RWPE1 (cell line): ENCODE results near the gene EFNA2.

Experiments used
- CTCF ChIA-PET: fragments of 350-600 bp; sonication (Branson Sonifier 250); formaldehyde crosslinking; extraction: SDS; loops from one replicate; lab custom pipeline; 2021; lab: Yijun Ruan, JAX
- POLR2A ChIA-PET: fragments of 400-600 bp; formaldehyde crosslinking; extraction: SDS; loops from one replicate; lab custom pipeline; 2020; ENCODE audit warnings: antibody characterized with exemption; ENCODE audit not compliant: low non-redundant PET; lab: Yijun Ruan, JAX
- DNase-seq: peaks from one replicate; pipeline ENCODE4 v3.0.0; 2012; ENCODE audit warnings: low spot score
- H3K27ac ChIP-seq: fragments of 450-650 bp; 2 replicates; pipeline ENCODE4 v1.5.1; 2017
- TF ChIP-seq, protein P1 (sequence below): fragments of 450-650 bp; conservative IDR thresholded peaks from 2 replicates; pipeline ENCODE4 v1.5.1; 2017; ENCODE audit warnings: low read depth, mild to moderate bottlenecking

The EFNA2 gene

DNA sequence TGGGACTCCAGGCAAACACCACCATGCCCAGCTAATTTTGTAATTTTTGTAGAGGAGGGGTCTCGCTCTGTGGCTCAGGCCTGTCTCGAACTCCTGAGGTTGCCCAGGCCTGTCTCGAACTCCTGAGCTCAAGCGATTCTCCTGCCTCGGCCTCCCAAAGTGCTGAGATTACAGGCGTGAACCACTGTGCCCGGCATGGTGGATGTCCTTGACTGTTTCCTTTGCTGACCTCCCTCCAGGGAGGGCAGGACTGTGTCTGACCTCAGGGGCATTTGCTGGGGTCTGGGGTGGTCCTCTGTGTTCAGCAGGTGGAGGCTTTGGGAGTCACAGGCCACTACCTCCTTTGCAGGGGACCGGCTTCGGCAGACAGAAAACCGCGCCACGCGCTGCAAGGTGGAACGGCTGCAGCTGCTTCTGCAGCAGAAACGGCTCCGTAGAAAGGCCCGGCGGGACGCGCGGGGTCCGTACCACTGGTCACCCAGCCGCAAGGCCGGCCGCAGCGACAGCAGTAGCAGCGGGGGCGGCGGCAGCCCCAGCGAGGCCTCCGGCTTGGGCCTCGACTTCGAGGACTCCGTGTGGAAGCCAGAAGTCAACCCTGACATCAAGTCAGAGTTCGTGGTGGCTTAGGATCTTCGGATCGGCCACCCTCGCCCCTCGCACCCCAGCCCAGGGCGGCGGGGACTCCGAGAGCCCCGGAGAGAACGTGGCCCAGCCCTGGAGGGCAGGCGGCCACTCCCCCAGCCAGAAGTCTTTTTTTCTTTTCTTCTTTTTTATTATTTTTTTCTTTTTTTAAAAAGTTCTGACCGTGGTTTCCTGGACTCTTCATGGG, 28.8 kb upstream of the EFNA2 start:
- CTCF ChIA-PET: interaction anchor here (0.6 kb wide), 1 partner anchor 21 kb away, joined by 3 read pairs; no protein-coding TSS in a partner anchor
- TF ChIP-seq, protein P1, sequence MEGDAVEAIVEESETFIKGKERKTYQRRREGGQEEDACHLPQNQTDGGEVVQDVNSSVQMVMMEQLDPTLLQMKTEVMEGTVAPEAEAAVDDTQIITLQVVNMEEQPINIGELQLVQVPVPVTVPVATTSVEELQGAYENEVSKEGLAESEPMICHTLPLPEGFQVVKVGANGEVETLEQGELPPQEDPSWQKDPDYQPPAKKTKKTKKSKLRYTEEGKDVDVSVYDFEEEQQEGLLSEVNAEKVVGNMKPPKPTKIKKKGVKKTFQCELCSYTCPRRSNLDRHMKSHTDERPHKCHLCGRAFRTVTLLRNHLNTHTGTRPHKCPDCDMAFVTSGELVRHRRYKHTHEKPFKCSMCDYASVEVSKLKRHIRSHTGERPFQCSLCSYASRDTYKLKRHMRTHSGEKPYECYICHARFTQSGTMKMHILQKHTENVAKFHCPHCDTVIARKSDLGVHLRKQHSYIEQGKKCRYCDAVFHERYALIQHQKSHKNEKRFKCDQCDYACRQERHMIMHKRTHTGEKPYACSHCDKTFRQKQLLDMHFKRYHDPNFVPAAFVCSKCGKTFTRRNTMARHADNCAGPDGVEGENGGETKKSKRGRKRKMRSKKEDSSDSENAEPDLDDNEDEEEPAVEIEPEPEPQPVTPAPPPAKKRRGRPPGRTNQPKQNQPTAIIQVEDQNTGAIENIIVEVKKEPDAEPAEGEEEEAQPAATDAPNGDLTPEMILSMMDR: no peak
- DNase-seq: no peak
- POLR2A ChIA-PET: interaction anchor here (0.7 kb wide), 1 partner anchor 10 kb away, joined by 3 read pairs; no protein-coding TSS in a partner anchor
- H3K27ac ChIP-seq: peak overlapping the region; percentile 100

DNA sequence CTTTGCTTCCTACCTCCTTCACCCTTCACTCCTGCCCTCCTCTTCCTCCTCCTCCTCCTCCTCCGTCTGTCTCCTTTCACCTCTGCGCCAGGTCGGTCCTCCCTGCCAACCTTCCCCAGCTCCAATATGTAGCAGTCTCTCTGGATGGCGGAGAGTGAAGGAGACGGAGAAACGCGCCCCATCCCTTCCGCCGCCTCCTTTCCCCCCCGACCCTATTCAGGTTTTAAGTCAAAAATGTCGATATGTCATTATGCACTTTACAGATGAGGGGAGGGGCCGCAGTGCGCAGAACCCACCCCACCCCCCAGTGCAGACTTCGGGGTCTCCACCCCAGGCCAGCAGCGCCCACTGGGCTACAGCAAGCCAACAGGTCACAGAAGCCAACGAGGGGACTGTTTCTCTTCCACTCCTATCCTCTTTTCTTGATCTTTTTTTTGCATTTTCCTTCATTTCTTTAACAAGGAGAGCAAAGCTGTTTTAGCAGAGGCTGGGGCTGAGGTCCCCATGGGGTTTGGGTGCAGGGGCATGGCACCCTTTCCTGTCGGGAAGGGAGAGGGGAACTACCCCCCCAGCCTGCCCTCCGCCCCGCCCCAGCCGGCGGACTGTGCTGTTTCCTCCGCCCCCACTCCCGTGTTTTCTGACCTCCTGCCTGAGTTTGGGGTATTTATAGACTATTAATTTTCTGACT, 28.1 kb upstream of the EFNA2 start:
- no peak for DNase-seq
- TF ChIP-seq, protein P1: no peak
- CTCF ChIA-PET: interaction anchor here (0.6 kb wide), 1 partner anchor 22 kb away, joined by 3 read pairs; no protein-coding TSS in a partner anchor
- POLR2A ChIA-PET: no interaction called here
- H3K27ac ChIP-seq: peak overlapping the region; percentile 100

DNA sequence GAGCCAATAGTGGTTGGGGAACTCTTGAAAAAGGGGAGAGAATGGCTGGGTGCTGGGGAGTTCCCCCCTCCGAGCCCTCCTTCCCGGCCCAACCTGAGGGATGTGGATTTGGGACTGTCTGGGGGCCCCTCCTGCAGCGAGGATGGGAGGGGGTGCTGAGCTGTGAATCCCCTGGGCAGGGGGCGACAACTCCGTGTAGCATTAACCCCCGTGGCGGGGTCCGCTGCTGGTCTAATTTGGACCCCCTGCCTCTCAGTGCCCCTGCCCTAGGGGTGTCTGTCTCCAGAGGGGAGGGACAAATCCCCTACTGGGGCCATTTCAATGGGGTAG, 27.5 kb upstream of the EFNA2 start:
- TF ChIP-seq, protein P1: no peak
- DNase-seq: no peak
- H3K27ac ChIP-seq: peak overlapping the region; percentile 100
- ChIA-PET POLR2A (no interaction called here), CTCF (interaction anchor here (0.6 kb wide), 1 partner anchor 13 kb away, joined by 3 read pairs; no protein-coding TSS in a partner anchor)

DNA sequence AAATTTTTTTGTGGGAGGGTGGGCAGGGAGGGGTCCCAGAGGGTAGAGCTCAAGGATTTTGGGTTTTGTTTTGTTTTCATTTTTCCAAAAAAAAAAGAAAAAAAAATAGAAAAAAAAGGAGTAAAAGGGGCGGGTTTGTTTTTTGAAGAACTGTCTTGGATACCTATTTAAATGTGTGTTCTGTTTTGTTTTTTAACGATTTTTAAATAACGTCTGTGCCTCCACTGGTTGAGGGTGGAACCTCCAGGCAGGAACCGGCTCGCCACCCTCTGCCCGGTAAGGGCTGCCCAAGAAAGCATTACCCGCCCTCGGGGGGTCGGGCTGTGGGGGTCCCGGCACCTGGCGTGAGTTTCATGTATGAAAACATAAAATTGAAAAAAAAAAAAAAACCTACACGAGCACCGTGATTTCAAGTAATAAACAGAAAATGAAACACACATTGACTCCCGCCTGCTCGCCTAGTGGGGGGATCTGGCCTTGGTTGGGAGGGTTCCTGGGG, 26.9 kb upstream of the EFNA2 start:
- ChIA-PET CTCF (interaction anchor here (0.6 kb wide), 1 partner anchor 14 kb away, joined by 3 read pairs; no protein-coding TSS in a partner anchor), POLR2A (interaction anchor here (0.6 kb wide), 1 partner anchor 78 kb away, joined by 6 read pairs; no protein-coding TSS in a partner anchor)
- DNase-seq: no peak
- H3K27ac ChIP-seq: peak overlapping the region; percentile 100
- TF ChIP-seq, protein P1: no peak

DNA sequence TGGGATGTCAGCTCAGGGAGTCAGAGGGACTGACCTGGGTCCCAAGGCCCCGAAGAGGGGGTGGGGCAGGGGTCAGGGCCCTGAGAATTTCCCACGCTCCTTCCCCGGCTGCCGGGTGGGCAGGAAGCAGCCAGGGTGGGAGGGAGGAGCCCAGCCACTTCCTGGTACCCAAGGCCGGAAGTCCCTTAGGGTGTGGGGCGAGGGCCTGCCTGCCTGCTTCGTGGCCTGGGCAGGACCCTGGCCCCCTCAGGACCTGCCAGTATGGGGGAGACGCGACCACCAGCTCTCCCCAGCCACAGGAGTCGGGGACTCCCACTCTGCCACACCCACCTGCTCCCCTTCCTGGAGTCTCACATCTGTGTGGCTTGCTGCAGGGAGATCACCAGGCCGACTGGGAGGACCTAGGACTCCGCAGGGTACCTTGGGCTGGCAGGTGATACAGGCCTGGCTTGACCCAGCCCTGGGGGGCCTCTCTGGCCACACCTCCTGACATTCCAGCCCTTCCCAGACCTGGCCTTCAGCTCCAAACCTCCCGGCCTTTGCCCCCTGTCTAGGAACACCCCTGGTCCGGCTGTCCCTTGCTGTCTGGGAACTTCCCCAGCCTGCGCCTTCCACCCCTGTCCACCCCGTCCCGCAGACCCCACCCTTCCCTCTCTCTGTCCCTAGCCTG, 26.3 kb upstream of the EFNA2 start:
- POLR2A ChIA-PET: interaction anchor here (0.6 kb wide), 2 partner anchors 19 to 78 kb away, joined by 4 to 6 read pairs; no protein-coding TSS in a partner anchor
- H3K27ac ChIP-seq: peak overlapping the region; percentile 100
- no peak for DNase-seq
- CTCF ChIA-PET: interaction anchor here (0.6 to 10.3 kb wide), 2 partner anchors 15 to 101 kb away, joined by 3 to 116 read pairs; no protein-coding TSS in a partner anchor
- TF ChIP-seq, protein P1: no peak
